GM19397 (cell line): ENCODE data around the gene MIEF1.
A peak's percentile ranks its signal among the peaks of the same experiment; 100 is the strongest.

Source experiments
- ATAC-seq: cut with Tn5 transposase; IDR thresholded peaks from one replicate; pipeline ENCODE4 v1.9.1; 2021; ENCODE audit warnings: mild to moderate bottlenecking, moderate library complexity; ENCODE audit not compliant: unreplicated experiment

Gene MIEF1

DNA sequence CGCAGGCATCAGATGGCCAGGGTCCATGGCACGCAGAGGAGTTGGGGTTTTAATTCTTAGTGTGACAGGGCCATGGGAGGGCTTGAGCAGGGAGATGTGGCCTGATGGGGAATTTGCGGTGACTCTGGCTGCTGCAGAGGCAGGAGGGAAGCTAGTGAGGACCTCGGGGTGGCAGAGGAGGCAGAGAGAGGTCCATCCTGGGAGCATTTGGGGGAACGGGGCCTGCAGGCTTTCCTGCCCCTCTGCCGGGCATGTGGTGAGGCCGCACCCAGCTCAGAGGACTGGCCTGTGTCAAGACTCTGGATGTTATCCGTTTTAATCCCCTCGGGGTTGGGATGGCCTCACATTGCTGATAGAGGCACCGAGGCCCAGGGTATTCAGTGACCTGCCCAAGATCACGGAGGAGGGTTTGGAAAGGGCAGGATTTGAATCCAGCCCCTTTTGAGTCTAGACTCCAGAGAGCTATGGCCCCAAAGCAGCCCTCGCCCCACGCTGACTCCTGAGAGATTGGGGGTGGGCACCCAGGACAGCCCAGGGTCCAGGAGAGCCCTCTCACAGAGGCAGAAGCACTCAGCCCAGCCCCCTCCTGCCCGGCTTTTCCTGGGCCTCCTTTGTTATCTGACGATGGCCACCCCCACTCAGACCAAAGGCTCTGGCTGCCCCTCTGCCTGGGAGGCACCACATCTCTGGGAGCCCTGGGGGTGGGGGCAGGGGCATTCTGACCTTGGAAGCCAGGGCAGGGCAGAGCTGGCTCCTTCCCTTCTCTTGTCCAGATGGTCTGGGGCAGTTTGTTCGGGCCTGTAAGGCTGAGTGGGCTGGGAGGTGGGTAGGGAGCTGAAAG lies 31.4 kb upstream of the MIEF1 start:
- no peak for ATAC-seq

DNA sequence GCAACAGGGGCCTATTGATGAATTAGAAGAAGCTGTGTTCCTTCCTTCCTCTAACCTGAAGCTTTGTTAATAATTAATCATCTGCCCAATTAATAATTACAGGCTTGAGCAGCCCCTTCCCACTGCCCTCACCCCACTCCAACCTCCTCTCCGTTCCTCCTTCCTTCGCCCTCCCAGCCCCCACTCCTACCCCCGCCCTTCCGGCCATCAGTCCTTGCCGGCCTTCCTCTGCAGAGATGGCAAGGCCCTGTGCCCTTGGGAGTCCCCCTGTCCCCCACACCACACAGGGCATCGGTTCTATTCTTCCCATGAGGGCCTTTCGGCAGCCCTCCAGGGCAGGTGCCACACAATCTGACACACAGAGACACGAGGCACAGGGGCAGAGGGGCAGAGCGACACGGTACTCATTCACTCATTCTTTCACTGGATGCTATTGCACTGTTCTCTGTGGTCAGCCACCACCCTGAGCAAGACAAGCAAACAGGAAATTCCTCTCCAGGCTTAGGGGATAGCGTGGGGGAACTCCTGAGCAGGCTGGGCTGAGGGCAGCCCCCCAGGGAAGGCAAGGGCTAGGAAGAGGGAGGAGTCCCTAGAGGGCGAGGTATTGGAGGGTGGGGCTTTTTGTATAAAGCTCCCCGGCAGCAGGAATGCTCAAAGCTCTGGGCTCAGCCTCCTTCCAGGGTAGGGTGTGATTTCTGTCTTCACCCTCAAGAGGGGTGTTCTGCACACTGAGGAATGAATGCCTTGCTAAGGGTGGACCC lies 30.5 kb upstream of the MIEF1 start:
- ATAC-seq = peak; percentile 50

DNA sequence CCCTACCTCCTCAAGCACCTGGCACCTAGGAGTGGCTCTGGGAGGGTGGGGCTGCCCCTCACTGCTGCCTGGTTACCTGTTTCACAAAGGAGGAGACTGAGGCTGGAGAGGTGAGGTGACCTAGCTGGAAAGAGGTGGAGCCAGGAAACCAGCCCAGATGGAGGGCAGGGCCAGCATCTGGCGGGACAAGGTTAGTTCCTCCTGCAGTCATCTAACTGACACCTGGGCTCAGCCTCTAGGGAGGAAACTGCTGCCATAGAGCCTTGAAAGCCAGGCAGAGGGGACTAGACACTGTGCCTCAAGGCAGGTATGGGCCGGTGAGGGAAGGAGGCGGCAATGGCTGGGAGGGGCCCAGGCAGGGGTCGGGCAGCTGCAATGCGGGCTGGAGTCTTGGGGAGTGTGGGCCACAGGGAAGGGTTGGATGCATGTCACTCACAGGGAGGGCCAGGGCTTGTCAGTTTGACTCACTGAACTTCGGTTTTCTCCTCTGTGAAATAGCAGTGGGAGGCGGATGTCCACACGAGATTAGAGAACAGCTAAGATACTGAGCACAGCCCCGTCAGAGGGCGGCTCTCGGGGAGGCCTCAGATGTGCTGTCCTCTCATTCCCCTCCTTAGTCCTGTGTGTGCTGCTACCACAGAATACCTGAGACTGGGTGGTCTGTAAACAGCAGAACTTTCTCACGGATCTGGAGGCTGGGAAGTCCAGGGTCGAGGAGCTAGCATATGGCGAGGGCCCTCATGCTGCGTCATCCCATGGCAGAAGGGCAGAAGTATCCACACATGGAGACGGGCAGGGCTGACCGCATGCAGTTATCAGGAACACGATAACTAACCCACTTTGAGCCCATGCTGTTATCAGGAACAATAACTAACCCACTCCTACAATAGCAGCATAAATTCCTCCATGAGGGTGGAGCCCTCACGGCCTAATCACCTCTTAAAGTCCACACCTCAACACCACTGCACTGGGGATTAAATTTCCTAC lies 29.2 kb upstream of the MIEF1 start:
- no peak for ATAC-seq

GRCh38 chr22:39473851-39474250 lies 28.2 kb upstream of the MIEF1 start:
- ATAC-seq = no peak

- no peak for ATAC-seq
These were observed 27.6 kb upstream of the MIEF1 start for GRCh38 chr22:39474351-39475111.

DNA sequence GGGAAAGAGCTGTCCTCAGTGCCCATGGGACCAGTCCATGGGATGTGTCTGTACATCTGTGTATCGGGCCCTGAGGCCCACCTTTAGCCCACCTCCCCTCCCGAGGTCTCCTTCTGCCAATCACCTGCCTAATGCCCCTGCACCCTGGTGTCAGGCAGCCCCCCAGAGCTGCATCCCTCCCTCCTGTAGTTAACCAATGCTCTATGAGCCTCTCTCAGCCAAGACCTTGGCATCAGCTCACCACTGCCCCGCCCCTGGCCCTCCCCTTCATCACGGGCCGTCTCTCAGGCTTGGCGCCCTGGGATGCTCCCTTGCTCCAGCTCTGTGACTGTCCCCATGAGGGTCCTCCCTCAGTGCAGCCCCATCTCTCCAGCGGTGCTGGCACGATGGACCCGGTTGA lies 26.8 kb upstream of the MIEF1 start:
- no peak for ATAC-seq

DNA sequence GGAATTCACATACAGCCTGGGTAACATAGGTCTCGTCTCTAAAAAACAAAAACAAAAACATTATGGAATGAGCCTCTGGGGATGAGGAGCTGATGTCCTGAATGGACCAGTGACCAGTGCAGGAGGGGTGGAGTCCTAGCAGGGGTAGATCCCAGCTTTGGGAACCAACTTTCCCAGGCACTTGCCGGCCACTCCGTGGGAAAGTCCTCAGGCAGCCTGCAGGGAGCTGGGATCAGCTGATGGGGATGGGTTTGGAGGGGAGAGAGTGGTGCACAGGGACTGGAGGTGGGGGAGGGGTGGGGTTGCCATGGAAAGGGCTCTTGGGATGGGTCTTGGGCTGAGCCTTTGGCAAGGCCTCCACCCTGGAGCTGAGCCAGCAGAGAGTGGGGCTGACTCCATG lies 26.2 kb upstream of the MIEF1 start:
- ATAC-seq = no peak

GRCh38 chr22:39476664-39477063 lies 25.4 kb upstream of the MIEF1 start:
- ATAC-seq = no peak

GRCh38 chr22:39477542-39477941 lies 24.5 kb upstream of the MIEF1 start:
- no peak for ATAC-seq

DNA sequence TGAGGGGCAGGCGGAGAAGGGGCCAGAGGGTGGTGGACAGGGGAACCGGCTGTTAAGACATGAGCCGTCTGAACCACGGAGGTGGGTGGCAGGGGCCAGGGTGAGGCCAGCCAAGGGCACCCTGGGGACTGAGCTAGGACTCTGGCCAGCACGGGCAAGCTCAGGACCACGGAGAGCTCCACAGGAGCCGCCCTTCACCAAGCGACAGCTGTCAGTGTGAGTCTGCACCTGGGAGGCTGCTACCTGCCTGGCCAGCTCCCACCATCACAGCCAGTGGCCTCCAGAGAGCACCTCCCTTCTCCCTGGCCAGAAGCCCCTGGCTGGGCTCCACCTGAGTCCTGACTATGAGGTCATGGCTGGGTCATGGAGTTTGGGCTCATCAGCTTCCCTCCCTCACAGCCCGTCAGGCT lies 23.6 kb upstream of the MIEF1 start:
- ATAC-seq = no peak

GRCh38 chr22:39479254-39479653 lies 22.8 kb upstream of the MIEF1 start:
- ATAC-seq = no peak

DNA sequence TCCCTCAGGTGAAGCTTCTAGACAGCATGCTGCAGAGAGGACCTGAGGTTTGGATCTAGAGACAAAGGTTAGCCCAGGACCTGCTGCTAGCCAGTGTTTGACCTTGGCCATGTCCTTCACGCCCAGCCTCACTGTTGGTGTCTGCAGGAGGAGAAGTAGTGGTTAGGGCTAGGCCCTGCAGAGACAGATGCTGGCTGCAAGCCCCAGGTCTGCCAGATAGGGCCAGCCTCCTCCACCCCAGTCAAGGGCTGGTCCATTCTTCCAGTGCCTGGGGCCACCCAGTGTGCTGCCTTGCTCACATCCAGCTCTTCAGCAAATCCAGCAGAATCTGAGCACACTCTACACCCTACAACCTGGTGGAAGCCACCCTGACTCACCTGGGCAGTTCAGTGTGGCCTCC lies 21.5 kb upstream of the MIEF1 start:
- ATAC-seq = no peak

- ATAC-seq = no peak
These were observed 21.0 kb upstream of the MIEF1 start for GRCh38 chr22:39481054-39481453.

DNA sequence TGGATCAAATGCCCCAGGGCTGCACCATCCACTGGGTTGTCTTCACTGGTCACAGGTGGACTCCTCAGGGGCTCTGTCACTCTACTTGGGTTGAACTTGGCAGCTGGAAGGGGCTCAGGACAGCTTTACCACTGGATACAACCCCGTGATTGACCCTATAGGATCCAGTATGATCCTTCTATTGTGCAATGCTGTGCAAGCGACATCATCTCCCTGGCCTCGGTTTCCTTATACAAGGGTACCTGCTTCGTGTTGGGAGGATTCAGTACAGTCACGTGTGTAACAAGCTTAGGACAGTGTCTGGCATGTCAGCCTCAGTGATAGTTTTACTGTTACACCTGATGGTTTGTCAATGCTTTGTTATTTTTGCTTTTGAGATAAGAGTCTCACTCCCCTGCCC lies 20.5 kb upstream of the MIEF1 start:
- no peak for ATAC-seq

GRCh38 chr22:39482768-39483167 lies 19.3 kb upstream of the MIEF1 start:
- ATAC-seq = no peak

DNA sequence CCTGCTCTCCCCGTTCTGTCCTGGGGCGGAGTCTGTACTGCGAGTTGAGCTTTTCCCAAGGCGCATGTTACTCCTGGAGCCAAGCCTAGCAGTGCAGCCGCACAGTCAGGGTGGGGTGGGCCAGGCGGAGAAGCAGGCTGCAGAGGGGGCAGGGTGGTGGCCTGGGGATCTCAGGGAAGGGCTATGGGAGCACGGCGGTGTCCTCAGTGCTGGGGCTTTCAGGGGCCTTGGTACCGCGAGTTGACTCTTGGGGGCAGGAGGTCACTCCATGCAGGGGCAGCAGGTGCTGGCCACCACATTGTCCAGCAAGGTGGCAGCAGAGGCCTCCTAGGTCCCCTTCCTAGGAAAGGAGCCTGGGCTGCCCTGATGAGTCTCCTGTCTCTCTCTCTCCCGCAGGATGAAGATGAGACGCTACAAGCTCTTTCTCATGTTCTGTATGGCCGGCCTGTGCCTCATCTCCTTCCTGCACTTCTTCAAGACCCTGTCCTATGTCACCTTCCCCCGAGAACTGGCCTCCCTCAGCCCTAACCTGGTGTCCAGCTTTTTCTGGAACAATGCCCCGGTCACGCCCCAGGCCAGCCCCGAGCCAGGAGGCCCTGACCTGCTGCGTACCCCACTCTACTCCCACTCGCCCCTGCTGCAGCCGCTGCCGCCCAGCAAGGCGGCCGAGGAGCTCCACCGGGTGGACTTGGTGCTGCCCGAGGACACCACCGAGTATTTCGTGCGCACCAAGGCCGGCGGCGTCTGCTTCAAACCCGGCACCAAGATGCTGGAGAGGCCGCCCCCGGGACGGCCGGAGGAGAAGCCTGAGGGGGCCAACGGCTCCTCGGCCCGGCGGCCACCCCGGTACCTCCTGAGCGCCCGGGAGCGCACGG lies 14.9 kb upstream of the MIEF1 start:
- ATAC-seq = no peak

DNA sequence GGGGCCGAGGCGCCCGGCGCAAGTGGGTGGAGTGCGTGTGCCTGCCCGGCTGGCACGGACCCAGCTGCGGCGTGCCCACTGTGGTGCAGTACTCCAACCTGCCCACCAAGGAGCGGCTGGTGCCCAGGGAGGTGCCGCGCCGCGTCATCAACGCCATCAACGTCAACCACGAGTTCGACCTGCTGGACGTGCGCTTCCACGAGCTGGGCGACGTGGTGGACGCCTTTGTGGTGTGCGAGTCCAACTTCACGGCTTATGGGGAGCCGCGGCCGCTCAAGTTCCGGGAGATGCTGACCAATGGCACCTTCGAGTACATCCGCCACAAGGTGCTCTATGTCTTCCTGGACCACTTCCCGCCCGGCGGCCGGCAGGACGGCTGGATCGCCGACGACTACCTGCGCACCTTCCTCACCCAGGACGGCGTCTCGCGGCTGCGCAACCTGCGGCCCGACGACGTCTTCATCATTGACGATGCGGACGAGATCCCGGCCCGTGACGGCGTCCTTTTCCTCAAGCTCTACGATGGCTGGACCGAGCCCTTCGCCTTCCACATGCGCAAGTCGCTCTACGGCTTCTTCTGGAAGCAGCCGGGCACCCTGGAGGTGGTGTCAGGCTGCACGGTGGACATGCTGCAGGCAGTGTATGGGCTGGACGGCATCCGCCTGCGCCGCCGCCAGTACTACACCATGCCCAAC lies 14.1 kb upstream of the MIEF1 start:
- ATAC-seq = no peak

DNA sequence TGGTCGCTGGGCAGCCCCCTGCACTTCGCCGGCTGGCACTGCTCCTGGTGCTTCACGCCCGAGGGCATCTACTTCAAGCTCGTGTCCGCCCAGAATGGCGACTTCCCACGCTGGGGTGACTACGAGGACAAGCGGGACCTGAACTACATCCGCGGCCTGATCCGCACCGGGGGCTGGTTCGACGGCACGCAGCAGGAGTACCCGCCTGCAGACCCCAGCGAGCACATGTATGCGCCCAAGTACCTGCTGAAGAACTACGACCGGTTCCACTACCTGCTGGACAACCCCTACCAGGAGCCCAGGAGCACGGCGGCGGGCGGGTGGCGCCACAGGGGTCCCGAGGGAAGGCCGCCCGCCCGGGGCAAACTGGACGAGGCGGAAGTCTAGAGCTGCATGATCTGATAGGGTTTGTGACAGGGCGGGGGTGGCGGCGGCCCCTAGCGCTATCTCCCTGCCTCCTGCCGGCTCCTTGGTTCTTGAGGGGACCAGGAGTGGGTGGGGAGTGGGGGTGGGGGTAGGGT lies 13.5 kb upstream of the MIEF1 start:
- no peak for ATAC-seq
